ENCODE data around the gene ZFP36L1. TPM values are rescaled to one million over a fixed set of nuclear protein-coding genes. Genes with fewer than 3 reads are reported as not detected.

Gene ZFP36L1
- total RNA-seq, 1 experiment from 2014 or later, result 94.8 TPM

GRCh38 chr14:68834816-68835215 lies 41.9 kb upstream of the ZFP36L1 start:
- ChIA-PET POLR2A (no interaction called here), CTCF (interaction anchor here (1.0 kb wide), 1 partner anchor 9 kb away, joined by 3 read pairs; no protein-coding TSS in a partner anchor)
- Mint-ChIP-seq H3K27ac (ENCODE audit: unreplicated experiment) (no peak overlapping the region), H3K9me3 (ENCODE audit: unreplicated experiment) (peaks cover 22% of the 10 kb centered on the region), H3K36me3 (ENCODE audit: insufficient read depth, unreplicated experiment) (no peaks in the 10 kb centered on the region), H3K27me3 (ENCODE audit: insufficient read depth, unreplicated experiment) (no peaks in the 10 kb centered on the region), H3K4me1 (ENCODE audit: low read depth, unreplicated experiment) (no peaks in the 10 kb centered on the region), H3K4me3 (ENCODE audit: unreplicated experiment) (no peak overlapping the region)
- no peaks in the 10 kb centered on the region for H3K27me3 ChIP-seq (replicated peaks; ENCODE audit: control insufficient read depth, insufficient read depth, low read length)
- no peaks in the 10 kb centered on the region for H3K4me1 ChIP-seq
- H3K4me3 ChIP-seq (ENCODE audit: low read depth, low read length), result no peak overlapping the region
- H3K36me3 ChIP-seq (ENCODE audit: control insufficient read depth, insufficient read depth, low read length), result no peaks in the 10 kb centered on the region
- no TSS peak for BruUV-seq (replicated peaks)
- peaks cover 7% of the 10 kb centered on the region; the same call in 1 of the 2 replicates for H3K9me3 ChIP-seq
- no peak for TF ChIP-seq CTCF (IDR thresholded peaks at IDR 0.05; ENCODE audit: insufficient read depth in 1 of 2, low read depth in 1 of 2, low read length in 1 of 2, severe bottlenecking in 1 of 2, unreplicated experiment in 1 of 2)
- intact Hi-C loops (cut with micrococcal nuclease; ENCODE audit: unreplicated experiment), result no loop called here
- no peak for DNase-seq

- no peaks in the 10 kb centered on the region for H3K9me3 ChIP-seq
- H3K27me3 ChIP-seq (replicated peaks; ENCODE audit: control insufficient read depth, insufficient read depth, low read length), result no peaks in the 10 kb centered on the region
- ChIA-PET POLR2A (no interaction called here), CTCF (no interaction called here)
- no peaks in the 10 kb centered on the region for H3K36me3 Mint-ChIP-seq (ENCODE audit: insufficient read depth, unreplicated experiment)
- H3K9me3 Mint-ChIP-seq (ENCODE audit: unreplicated experiment), result no peaks in the 10 kb centered on the region
- H3K36me3 ChIP-seq (ENCODE audit: control insufficient read depth, insufficient read depth, low read length), result no peaks in the 10 kb centered on the region
- TF ChIP-seq CTCF (IDR thresholded peaks at IDR 0.05; ENCODE audit: insufficient read depth in 1 of 2, low read depth in 1 of 2, low read length in 1 of 2, severe bottlenecking in 1 of 2, unreplicated experiment in 1 of 2), result no peak
- no peaks in the 10 kb centered on the region for H3K27me3 Mint-ChIP-seq (ENCODE audit: insufficient read depth, unreplicated experiment)
- no TSS peak for BruUV-seq (replicated peaks)
- no peak overlapping the region for H3K4me3 ChIP-seq (ENCODE audit: low read depth, low read length)
- H3K4me1 ChIP-seq, result peaks cover 10% of the 10 kb centered on the region
- no peaks in the 10 kb centered on the region for H3K4me1 Mint-ChIP-seq (ENCODE audit: low read depth, unreplicated experiment)
- intact Hi-C loops (cut with micrococcal nuclease; ENCODE audit: unreplicated experiment), result no loop called here
- DNase-seq, result no peak
- H3K27ac Mint-ChIP-seq (ENCODE audit: unreplicated experiment), result no peak overlapping the region
- H3K4me3 Mint-ChIP-seq (ENCODE audit: unreplicated experiment), result no peak overlapping the region
Observed at GRCh38 chr14:68828698-68829097, 35.8 kb upstream of the ZFP36L1 start.

GRCh38 chr14:68825729-68826128 lies 32.9 kb upstream of the ZFP36L1 start:
- Mint-ChIP-seq H3K4me3 (ENCODE audit: unreplicated experiment) (no peak overlapping the region), H3K36me3 (ENCODE audit: insufficient read depth, unreplicated experiment) (no peaks in the 10 kb centered on the region), H3K9me3 (ENCODE audit: unreplicated experiment) (no peaks in the 10 kb centered on the region), H3K27me3 (ENCODE audit: insufficient read depth, unreplicated experiment) (no peaks in the 10 kb centered on the region), H3K27ac (ENCODE audit: unreplicated experiment) (no peak overlapping the region), H3K4me1 (ENCODE audit: low read depth, unreplicated experiment) (no peaks in the 10 kb centered on the region)
- Histone ChIP-seq H3K9me3 (no peaks in the 10 kb centered on the region), H3K36me3 (ENCODE audit: control insufficient read depth, insufficient read depth, low read length) (no peaks in the 10 kb centered on the region), H3K4me3 (ENCODE audit: low read depth, low read length) (no peak overlapping the region), H3K27me3 (replicated peaks; ENCODE audit: control insufficient read depth, insufficient read depth, low read length) (no peaks in the 10 kb centered on the region), H3K4me1 (peaks cover 10% of the 10 kb centered on the region)
- TF ChIP-seq CTCF (IDR thresholded peaks at IDR 0.05; ENCODE audit: insufficient read depth in 1 of 2, low read depth in 1 of 2, low read length in 1 of 2, severe bottlenecking in 1 of 2, unreplicated experiment in 1 of 2), result no peak
- CTCF ChIA-PET, result interaction anchor here (0.8 to 1.9 kb wide), 4 partner anchors 18 to 38 kb away, joined by 3 to 11 read pairs (median 4); partner anchors contain the start of gene ZFP36L1
- POLR2A ChIA-PET, result no interaction called here
- peak in 1 of 2 experiments; percentile 20 for DNase-seq
- intact Hi-C loops (cut with micrococcal nuclease; ENCODE audit: unreplicated experiment), result loop anchor here (1.0 kb wide), 1 partner anchor 19 kb away; no protein-coding TSS in a partner anchor
- no TSS peak for BruUV-seq (replicated peaks)

Measured in Caco-2 (cell line).